Stimulated activated CD4-positive, alpha-beta T cell treated with anti-CD3 and anti-CD28 coated beads, Interleukin-12 subunit alpha, Interleukin-12 subunit beta, amount 100 ng/mL, for 48 hours (primary cell): ENCODE results near the gene ENDOD1.
"Not testable (repeated sequence)": the region's sequence is repeated elsewhere in the genome, so short reads cannot be mapped to it uniquely, and the experiment has no call there.

ENCODE experiments used
- DNase-seq, 3 donors: peaks; one replicate each; pipeline ENCODE4 v3.0.0-alpha.2; 2020; ENCODE audit warnings: low read depth in 2 of 3, low spot score in 1 of 3

ENDOD1 gene

DNA sequence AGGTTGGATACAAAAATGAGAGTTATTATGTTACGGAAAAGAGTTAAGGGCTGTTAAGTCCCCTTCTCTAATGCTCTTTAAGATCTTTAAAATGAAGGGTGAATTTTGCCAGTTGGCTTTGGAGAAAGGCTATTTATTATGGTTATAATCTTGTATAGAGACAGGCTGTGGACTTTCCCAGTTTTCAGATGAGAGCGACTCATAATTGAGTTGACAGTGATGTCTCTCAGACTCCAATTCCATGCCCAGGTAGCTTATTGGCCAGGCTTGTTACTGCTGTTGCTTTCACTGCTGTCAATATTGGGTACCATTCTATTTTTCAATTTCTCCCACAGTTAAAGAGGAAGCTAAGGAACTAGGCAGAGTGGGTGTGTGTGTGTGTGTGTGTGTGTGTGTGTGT, 13.1 kb downstream of the ENDOD1 start:
- DNase-seq = no peak

GRCh38 chr11:95103701-95104100, 14.1 kb downstream of the ENDOD1 start:
- no peak for DNase-seq

GRCh38 chr11:95104121-95104830, 14.6 kb downstream of the ENDOD1 start:
- DNase-seq = no peak

DNA sequence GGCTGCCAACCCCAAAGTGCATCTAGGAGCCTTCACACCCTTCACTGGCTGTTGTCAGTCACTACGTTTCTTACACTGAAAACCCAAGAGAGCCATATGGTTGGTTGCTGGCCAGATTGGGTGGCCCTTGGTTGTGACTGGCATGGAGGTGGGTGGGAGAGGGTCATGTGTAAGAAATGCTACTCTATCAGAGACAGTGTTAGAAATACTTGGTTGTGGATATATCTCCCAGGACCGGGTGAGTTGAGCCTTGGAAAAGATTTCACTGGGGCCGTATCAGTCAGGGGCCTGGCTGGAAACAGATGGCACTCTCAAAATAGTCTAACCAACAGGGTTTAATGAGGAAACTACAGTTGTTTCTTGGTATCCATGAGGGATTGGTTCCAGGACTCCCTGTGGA, 15.2 kb downstream of the ENDOD1 start:
- no peak for DNase-seq

DNA sequence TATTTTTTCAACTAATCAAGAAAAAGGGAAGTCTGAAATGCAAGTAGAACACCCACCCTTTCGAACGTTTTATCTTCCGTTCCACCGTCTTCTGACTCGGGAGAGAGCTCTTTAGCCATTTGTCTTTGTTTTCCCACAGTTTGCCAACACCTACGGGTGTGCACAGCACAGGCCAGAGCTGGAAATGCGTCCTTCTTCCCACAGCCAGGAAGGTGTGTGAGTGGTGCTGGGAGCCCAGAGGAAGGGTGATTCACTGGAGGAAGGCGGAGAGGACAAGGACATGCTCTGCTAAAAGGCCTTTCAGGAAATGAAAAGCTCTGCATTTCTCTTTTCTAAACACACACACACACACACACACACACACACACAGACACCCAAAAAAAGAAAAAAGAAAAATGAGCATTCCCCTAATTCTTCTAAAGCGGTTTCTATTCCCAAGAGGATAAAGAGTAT, 18.5 kb downstream of the ENDOD1 start:
- no peak for DNase-seq

DNA sequence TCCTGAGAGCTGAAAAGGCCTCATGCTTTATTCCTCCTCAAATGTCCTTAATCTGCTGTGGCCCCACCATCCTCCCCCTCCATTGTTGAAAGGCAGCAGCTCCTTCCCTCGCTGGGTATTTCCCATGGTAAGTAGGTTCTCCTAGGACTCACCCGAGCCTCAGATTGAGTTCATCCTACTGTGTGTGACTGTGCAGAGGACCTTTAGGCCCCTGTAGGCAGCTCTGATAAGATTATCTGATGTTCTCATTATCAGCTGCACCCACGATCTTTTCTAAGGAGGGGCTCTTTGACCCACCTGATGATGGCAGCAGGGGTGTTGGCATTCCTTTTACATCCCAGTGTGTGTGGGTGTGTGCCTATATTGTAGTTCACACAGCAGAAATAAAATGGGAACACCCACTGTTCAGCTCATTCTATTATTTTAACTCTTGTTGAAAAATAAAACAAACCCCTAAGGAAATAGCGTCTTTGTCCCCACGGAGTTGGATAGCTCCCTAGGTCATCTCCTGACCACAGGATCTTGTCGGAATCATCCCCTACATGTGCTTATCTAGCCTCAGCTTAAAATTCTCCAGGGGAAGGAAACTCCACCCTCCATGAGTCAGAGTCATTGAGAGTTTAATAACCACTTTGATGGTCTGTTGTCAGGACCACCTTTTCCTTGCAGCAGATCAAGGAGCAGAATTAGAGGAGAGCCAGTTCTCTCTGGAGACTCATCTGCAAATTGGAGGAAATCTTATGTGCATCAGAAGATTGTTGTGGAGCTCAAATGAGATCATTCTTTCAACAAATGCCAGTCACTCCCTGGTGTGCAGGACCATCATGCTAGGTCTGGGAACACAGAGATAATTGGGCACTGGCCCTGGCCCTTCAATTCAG, 19.3 kb downstream of the ENDOD1 start:
- no peak for DNase-seq

DNA sequence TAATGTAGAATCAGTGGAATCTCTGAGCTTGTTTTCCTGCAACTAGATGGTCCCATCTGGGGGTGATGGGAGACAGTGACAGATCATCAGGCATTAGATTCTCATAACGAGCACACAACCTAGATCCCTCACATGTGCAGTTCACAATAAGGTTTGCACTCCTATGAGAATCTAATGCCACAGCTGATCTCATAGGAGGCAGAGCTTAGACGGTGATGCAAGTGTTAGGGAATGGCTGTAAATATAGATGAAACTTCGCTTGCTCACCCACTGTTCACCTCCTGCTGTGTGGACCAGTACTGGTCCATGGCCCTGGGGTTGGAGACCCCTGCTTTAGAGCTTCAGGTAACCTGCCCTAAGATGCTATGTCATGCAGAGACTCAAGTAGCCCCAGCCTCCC, 21.8 kb downstream of the ENDOD1 start:
- DNase-seq = not testable (repeated sequence)

DNA sequence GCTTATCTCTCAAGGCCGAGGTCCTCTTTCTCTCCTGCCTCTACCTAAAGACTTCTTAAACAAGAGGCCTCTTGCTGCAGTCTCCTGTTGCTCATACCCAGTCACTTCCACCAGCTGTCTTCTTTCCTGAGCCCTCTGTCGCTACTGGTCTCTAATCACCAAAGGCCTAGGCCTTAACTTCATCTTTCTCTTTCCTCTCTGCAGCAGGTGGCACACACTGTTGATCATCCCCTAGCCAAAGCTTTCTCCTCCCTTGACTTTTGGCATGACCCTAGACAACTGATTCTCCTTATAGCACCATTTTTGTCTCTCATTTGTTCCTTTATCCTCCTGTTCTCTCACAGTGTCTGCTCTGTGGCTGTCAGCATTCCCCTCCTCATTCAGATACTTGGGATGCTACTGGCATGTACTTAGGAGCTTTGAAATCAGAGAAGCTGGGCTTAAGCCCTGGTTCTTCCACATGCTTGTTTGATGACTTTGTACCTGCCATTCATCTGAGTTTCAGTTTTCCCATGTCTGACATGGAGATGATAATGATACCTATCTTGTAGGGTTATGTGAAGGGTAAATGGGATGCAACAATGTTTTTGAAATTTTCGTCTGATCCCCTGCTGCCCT, 22.4 kb downstream of the ENDOD1 start:
- DNase-seq = no peak

DNA sequence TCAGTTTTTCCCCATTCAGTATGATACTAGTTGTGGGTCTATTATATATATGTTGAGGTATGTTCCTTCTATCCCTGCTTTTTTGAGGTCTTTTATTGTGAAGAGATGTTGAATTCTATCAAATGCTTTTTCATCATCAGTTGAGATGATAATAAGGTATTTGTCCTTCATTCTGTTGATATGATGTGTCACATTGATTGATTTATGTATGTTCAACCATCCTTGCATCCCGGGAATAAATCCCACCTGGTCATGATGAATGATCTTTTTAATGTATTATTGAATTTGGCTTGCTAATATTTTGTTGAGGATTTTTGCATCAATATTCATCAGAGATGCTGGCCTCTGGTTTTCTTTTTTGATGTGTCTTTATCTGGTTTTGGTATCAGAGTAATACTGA, 26.0 kb downstream of the ENDOD1 start:
- no peak for DNase-seq

DNA sequence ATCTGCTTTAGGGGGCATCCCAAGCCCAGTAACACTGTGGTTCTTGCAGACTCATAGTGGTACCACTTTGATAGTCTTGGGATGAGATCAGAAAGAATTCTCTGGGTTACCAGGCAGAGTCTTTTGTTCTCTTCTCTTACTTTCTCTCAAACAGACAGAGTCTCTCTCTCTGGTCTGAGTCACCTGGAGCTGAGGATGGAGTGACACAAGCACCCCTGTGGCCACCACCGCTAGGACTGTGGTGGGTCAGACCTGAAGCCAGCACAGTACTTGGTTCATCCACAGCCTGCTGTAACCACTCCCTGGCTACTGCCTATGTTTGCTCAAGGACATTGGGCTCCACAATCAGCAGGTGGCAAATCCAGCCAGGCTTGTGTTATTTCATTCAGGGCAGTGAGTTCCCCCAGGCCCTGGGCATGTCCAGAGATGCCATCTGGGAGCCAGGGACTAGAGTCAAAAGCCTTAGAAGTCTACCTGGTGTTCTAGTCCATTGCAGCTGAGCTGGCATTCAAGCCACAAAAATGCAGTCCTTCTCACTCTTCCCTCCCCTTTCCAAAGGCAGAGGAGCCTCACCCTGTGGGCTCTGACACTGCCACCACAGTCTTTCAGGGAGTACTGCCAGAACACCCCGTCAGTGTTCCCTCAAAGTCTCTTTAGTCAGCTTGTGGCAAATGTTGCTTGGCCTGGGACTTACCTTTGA, 29.9 kb downstream of the ENDOD1 start:
- DNase-seq = no peak

GRCh38 chr11:95121698-95122097, 32.1 kb downstream of the ENDOD1 start:
- no peak for DNase-seq

DNA sequence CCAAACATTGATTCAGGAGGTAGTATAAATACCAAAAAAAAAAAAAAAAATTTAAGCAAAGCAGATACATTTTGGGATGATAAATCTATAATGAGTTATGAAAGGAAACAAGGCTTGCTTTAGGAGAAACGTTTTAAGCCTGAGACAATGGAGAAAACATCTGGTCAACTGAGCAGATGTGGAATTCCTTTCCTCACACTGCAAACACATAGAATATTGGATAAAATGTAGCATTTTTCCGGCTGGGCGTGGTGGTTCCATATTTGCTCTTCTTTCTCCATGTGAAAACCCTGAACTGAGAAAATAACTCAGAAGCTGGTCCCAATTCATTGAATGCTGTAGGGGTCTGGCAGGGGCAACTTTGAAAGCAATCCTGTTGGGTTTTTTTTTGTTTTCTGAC, 33.9 kb downstream of the ENDOD1 start:
- DNase-seq = no peak

GRCh38 chr11:95128602-95129001, 39.0 kb downstream of the ENDOD1 start:
- no peak for DNase-seq

- no peak for DNase-seq
Measured at GRCh38 chr11:95132956-95133355, 43.3 kb downstream of the ENDOD1 start.

DNA sequence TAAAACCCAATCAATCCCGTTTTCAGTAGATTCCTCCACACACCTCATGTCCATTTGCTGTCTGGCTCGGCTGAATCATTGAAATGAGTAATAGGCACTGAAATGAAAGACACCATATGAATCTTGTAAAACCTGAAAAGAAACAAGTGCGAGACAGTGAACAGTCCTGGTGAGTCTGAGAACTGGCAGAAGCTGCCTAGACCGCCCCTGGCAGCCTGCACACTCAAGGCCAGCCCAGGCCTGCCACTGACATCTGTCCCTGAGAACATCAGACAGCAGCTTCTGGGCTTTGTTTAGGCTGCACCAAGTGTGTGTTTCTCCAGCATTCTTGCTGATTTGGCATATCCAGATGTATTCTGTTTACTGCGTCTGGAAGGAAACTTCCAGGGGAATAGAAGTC, 44.8 kb downstream of the ENDOD1 start:
- no peak for DNase-seq

DNA sequence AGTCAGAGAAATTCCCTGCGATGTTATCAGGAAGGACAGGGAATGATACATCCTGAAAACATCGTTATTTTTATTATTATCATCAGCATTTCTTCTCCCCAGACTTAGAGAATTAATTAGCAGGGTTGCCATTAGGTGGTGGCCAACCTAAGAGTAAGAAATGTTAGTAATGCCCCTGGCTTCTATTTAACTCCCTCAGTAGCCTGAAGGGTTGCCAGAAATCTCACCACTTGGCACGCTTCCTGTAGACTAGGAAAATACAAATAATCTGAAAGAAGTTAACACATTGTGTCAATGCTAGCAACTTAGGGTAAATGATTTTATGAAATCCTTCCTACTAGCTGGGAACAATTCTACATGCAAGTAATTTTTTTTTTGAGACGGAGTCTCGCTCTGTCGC, 45.5 kb downstream of the ENDOD1 start:
- DNase-seq = no peak

DNA sequence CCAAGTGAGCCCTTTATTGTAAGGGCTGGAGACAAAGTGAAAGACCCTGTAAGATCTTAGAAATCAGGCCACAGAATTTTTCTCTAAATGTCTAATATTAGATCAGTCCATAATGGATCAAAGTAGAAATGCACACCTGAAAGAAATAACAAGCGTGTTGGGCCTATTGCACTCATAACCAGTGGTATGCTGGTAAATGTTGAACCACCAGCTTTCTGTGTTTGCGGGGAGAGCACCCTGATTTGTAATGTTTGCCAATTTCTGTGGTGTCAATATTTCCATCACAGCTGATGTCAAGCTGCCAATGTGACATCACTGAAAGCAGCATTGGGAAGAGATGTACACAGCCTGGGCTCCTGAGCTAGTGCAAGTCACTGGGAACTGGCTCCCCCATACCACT, 46.2 kb downstream of the ENDOD1 start:
- no peak for DNase-seq

DNA sequence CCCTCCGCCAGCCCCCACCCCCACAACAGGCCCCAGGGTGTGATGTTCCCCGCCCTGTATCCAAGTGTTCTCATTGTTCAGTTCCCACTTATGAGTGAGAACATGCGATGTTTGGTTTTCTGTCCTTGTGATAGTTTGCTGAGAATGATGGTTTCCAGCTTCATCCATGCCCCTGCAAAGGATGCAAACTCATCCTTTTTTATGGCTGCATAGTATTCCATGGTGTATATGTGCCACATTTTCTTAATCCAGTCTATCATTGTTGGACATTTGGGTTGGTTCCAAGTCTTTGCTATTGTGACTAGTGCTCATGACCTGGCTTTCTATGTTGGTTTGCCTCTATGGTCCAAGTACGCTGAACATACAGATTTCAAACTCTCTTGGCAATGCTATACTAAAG, 47.1 kb downstream of the ENDOD1 start:
- DNase-seq = not testable (repeated sequence)

DNA sequence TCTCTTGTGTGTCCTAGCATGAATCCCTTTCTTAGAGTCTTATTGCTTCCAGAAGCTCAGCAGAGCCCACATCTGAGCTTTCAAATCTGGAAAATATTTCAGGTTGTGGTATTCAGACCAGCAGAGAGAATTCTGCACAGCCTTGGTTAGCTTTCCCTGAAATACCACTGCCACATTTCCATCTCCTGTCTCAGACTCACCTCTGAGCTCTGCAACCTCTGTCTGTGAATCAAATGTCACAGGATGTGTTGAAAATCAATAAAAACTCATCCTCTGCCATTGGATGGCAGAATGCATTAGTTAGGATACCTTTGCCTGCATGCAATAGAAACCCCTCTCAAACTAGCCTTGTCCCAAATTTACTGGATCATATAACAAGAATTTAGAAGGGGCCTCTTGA, 47.7 kb downstream of the ENDOD1 start:
- DNase-seq = no peak

DNA sequence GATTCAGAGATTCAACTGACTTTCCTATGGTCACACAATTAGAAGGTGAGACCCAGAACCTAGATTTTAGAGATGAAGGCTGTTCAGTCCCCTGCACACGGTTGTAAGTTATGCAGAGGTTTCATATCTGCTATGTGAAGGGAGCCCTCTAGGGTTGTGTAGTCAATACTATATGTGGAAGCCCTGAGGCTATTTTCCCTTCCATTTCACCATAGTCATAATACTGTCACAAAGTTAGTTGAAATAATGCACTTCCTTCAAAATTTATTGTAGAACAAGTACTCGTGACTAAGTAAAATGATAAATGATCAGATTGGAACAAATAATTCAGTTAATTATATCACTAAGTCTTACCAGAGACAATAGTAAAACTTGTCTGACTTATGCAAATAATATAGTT, 48.8 kb downstream of the ENDOD1 start:
- DNase-seq = no peak

DNA sequence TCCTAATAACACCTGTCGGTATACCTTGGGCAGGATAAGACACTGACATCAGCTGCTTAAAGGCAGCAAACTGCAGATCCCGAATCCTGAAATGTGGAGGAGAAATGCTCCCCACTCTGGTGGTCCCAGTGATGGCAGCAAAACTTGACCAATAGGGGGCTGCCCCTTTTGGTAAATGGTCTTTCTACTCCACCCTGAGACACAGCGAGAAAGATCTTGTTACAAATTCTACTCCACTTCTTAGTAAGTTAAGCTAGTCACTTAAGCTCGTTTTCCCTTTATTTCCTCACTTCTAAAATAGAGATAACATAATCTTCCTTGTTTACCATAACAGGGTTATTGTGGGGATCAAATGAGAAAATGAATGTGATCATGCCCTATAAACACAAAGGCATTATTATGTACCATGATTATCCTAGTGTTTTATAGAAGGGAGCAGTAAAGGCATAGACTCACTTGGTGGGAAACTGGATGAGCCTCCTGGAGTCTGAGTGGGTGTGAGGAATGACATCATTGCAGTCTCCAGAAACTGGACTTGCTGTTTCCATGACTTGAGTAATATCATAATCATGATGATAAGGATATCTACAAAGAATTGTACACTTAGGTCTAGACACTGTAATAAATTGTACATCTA, 50.9 kb downstream of the ENDOD1 start:
- DNase-seq = no peak
